ENCODE results near the gene IGF2.
"Not testable (repeated sequence)": the region's sequence is repeated elsewhere in the genome, so short reads cannot be mapped to it uniquely, and the experiment has no call there.

IGF2 gene

GRCh38 chr11:2139123-2139521 lies at the start of gene IGF2:
TSS of gene IGF2 (minus strand) at chr11:2139389. CDS start at chr11:2135523, 3,866 bp downstream.
- DNase-seq (ENCODE audit: low spot score): no peak

GRCh38 chr11:2188745-2189144 lies 49.6 kb upstream of the IGF2 start:
- no peak for DNase-seq (ENCODE audit: low spot score)

GRCh38 chr11:2187280-2187707 lies 48.1 kb upstream of the IGF2 start:
- no peak for DNase-seq (ENCODE audit: low spot score)

GRCh38 chr11:2186669-2187279 lies 47.6 kb upstream of the IGF2 start:
- DNase-seq (ENCODE audit: low spot score): peak; percentile 77

- DNase-seq (ENCODE audit: low spot score): no peak
These were observed 46.3 kb upstream of the IGF2 start for GRCh38 chr11:2185324-2186085.

- no peak for DNase-seq (ENCODE audit: low spot score)
These were observed 43.7 kb upstream of the IGF2 start for GRCh38 chr11:2182692-2183474.

GRCh38 chr11:2182075-2182474 lies 42.9 kb upstream of the IGF2 start:
- no peak for DNase-seq (ENCODE audit: low spot score)

GRCh38 chr11:2180789-2181370 lies 41.7 kb upstream of the IGF2 start:
- DNase-seq (ENCODE audit: low spot score): no peak

GRCh38 chr11:2180347-2180746 lies 41.2 kb upstream of the IGF2 start:
- no peak for DNase-seq (ENCODE audit: low spot score)

- no peak for DNase-seq (ENCODE audit: low spot score)
These were observed 40.3 kb upstream of the IGF2 start for GRCh38 chr11:2179516-2179915.

GRCh38 chr11:2178906-2179494 lies 39.8 kb upstream of the IGF2 start:
- DNase-seq (ENCODE audit: low spot score): no peak

- DNase-seq (ENCODE audit: low spot score): not testable (repeated sequence)
These were observed 39.0 kb upstream of the IGF2 start for GRCh38 chr11:2178055-2178773.

GRCh38 chr11:2177076-2177475 lies 37.9 kb upstream of the IGF2 start:
- DNase-seq (ENCODE audit: low spot score): no peak

GRCh38 chr11:2176389-2176900 lies 37.3 kb upstream of the IGF2 start:
- no peak for DNase-seq (ENCODE audit: low spot score)

- no peak for DNase-seq (ENCODE audit: low spot score)
These were observed 36.5 kb upstream of the IGF2 start for GRCh38 chr11:2175659-2176058.

- no peak for DNase-seq (ENCODE audit: low spot score)
These were observed 35.2 kb upstream of the IGF2 start for GRCh38 chr11:2174361-2174760.

- no peak for DNase-seq (ENCODE audit: low spot score)
These were observed 34.6 kb upstream of the IGF2 start for GRCh38 chr11:2173761-2174160.

- peak; percentile 56 for DNase-seq (ENCODE audit: low spot score)
These were observed 34.0 kb upstream of the IGF2 start for GRCh38 chr11:2173150-2173693.

GRCh38 chr11:2172676-2173075 lies 33.5 kb upstream of the IGF2 start:
- no peak for DNase-seq (ENCODE audit: low spot score)

GRCh38 chr11:2171591-2172003 lies 32.4 kb upstream of the IGF2 start, which contains the start of gene TH:
TSS of gene TH (minus strand) at chr11:2171815. CDS start at chr11:2171786, 29 bp downstream.
- no peak for DNase-seq (ENCODE audit: low spot score)

All from NAMALWA (cell line).